VCaP (cell line): ENCODE data around the gene NDUFV1.
"Not testable (repeated sequence)": the region's sequence is repeated elsewhere in the genome, so short reads cannot be mapped to it uniquely, and the experiment has no call there.

Source experiments
- H3K27ac ChIP-seq: fragments of 450-650 bp; 2 replicates; pipeline ENCODE4 v1.5.1; 2017
- CTCF ChIP-seq: fragments of 450-650 bp; conservative IDR thresholded peaks from 2 replicates; pipeline ENCODE4 v1.5.1; 2017; ENCODE audit warnings: mild to moderate bottlenecking, moderate library complexity

The NDUFV1 gene

GRCh38 chr11:67613960-67614715 lies 7.4 kb downstream of the NDUFV1 start:
- no peak overlapping the region; the same call in 1 of the 2 replicates for H3K27ac ChIP-seq
- peak; percentile 98 for TF ChIP-seq CTCF

DNA sequence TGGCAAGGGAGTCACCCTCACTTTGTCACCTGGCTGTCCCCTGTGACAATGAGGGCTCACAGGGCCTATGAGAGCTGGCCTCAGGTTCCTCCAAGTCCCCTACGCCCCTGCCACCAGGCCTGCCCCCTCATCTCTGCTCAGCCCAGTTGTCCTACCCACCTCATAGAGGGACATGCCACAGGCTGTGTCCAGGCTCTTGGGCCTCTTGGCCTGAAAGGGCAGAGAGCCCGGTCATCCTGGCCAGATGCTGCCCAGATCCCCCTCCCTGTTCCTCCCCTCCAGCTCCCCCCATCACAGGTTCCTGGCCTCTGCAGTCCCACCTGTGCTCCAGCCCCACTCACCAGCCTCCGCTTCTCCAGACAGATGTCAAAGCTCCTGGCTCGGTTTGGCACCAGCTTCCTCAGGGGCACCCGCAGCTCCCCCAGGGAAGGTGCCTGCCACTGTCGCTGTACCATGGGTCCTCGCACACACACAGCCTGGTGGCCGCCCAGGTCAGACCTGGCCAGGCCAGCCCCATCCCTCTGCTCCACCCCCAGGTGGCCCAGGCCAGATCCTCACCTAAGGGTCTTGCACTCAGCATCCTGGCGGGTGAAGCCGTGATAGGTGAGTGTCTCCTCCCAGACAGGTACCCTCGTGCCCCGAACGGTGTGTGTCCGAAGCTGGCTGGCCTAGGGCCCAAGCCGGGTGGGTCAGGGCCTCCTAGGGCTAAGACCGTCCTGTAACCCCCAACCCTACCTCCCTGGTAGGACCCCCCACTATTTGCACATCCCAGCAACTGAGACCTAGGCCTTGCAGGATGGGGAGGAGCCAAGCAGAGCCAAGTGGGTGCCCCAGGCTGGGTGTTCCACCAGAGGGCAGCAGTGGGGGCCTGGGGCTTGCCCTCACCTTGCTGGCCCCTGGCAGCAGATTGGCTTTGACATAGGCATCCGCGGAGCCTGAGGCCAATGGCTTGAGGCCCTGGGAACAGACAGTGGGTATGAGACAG lies 8.3 kb downstream of the NDUFV1 start:
- TF ChIP-seq CTCF, result peak; percentile 96
- no peak overlapping the region; the same call in 1 of the 2 replicates for H3K27ac ChIP-seq

DNA sequence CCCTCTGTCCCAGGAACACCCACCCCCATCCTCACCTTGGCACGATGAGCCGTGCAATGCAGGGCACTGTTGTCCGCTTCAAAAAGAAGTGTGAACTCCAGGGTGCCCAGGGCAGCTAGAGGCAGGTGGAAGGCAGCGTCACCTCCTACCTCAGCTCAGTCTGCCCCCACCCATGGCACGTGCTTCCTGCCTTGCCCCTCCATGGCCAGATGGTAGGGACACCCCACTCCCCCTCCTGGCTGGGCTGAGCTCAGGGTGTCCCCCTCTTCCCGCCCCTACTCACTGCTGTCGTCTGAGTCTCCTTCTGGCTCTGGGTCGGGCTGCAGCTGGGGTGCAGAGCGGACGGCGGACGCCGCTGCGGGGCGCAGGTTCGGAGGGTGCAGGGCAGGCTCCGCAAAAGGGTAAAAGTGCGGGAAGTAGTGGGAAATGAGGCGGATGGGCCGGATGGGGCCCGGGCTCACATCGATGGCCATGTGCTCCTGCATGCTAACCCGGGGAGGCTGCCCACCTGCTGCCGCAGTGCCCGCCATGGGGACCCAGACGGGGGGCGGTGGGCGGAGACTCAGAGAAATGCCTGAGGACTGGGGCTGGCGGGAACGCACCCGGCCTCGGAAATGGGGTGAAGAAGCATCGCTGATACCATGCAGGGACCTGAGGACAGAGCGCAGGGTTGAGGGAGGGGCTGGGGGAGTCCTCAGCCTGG lies 9.1 kb downstream of the NDUFV1 start:
- no peak overlapping the region for H3K27ac ChIP-seq
- TF ChIP-seq CTCF, result no peak; the same call in none of the 2 replicates

DNA sequence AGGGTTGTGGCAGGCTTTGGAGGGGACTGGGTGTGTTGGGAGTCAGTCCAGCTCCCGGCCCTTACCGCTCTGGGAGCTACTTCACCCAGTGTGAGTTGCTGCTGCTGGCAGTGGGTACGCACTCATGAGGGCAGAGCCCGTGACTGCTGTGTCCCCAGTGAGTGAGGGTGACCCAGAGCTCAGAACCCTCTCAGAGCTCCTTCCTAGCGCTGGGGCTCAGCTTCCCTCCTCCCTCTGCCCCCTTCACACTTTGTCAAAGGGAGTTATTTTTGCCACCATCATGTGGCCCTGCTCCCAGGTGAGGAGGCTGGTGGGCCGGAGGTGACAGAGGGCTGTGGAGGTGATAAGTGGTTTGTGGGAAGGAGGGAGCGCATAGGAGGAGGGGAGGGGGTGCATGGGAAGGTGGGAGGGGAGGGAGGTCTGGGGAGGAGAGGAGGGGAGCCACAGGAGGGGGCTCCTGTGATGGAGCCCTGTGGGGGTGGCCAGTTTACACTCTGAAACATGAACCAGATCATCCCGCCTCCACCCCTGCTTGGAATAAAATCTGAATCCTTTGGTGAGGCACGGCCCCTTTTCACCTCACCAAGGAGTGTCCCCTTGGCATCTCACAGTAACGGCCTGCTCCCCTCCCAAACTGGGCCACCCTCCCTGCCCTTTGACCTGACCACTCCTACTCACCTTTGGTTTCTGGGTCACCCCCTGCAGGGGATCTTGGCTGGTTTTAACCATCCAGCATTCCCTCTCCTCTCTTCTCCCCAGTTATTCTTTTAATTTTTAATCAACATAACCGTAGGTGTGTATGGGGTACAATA lies 9.9 kb downstream of the NDUFV1 start:
- no peak overlapping the region for H3K27ac ChIP-seq
- TF ChIP-seq CTCF, result no peak

GRCh38 chr11:67617243-67617953 lies 10.7 kb downstream of the NDUFV1 start:
- H3K27ac ChIP-seq, result no peak overlapping the region
- TF ChIP-seq CTCF, result no peak

- not testable (repeated sequence) for H3K27ac ChIP-seq
Measured at GRCh38 chr11:67618901-67619659, 12.3 kb downstream of the NDUFV1 start.

DNA sequence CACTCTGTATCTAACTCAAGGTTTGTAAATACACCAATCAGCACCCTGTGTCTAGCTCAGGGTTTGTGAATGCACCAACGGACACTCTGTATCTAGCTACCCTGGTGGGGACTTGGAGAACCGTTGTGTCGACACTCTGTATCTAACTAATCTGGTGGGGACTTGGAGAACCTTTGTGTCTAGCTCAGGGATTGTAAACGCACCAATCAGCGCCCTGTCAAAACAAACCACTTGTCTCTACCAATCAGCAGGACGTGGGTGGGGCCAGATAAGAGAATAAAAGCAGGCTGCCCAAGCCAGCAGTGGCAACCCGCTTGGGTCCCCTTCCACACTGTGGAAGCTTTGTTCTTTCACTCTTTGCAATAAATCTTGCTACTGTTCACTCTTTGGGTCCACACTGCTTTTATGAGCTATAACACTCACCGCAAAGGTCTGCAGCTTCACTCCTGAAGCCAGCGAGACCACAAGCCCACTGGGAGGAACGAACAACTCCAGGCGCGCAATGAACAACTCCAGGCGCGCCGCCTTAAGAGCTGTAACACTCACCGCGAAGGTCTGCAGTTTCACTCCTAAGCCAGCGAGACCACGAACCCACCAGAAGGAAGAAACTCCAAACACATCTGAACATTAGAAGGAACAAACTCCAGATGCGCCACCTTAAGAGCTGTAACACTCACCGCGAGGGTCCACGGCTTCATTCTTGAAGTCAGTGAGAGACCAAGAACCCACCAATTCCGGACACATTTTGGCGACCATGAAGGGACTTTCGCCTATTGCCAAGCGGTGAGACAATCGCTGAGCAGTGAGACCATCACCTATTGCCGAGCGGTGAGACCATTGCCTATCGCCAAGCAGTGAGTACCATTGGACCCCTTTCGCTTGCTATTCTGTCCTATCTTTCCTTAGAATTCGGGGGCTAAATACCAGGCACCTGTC lies 13.2 kb downstream of the NDUFV1 start:
- H3K27ac ChIP-seq, result not testable (repeated sequence)

DNA sequence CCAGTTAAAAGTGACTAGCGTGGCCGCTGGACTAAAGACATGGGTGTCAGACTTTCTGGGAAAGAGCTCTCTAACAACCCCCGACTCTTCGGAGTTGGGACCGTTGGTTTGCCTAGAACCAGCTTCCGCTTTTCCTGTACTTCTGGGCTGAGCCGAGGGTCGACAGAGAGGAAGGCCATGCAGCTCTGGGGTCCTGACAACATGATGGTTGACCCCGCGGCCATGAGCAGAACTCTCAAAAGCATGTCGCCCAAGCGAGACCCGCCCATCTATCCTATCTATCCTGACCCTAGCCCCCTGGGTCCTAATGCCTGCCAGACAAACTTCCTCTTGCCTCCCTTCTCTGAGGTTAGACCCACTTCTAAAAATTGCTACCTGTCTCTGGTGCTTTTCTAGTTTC lies 13.9 kb downstream of the NDUFV1 start:
- not testable (repeated sequence) for H3K27ac ChIP-seq

- not testable (repeated sequence) for H3K27ac ChIP-seq
Measured at GRCh38 chr11:67621928-67622327, 15.2 kb downstream of the NDUFV1 start.

DNA sequence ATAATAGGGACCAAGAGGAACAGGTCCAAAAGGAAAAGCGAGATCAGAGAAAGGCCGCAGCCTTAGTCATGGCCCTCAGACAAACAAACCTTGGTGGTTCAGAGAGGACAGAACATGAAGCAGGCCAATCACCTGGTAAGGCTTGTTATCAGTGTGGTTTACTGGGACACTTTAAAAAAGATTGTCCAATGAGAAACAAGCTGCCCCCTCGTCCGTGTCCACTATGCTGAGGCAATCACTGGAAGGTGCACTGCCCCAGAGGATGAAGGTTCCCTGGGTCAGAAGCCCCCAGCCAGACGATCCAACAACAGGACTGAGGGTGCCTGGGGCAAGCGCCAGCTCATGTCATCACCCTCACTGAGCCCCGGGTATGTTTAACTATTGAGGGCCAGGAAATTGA lies 16.2 kb downstream of the NDUFV1 start:
- H3K27ac ChIP-seq, result not testable (repeated sequence)

DNA sequence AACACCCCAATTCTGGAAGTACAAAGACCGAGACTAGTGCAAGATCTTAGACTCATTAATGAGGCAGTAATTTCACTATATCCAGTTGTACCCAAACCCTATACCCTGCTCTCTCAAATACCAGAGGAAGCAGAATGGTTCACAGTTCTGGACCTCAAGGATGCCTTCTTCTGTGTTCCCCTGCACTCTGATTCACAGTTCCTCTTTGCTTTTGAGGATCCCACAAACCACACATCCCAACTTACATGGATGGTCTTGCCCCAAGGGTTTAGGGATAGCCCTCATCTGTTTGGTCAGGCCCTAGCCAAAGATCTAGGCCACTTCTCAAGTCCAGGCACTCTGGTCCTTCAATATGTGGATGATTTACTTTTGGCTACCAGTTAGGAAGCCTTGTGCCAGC lies 17.1 kb downstream of the NDUFV1 start:
- H3K27ac ChIP-seq, result not testable (repeated sequence)
